Measurements from ENCODE around the gene MATN3. TPM values are rescaled to one million over a fixed set of nuclear protein-coding genes. Genes with fewer than 3 reads are reported as not detected.

Gene MATN3
- total and polyA plus RNA-seq, 2 donors: 1.1 to 2.0 TPM

- WGBS: 60% methylated on average over 6 of the region's 6 CpGs
- Histone ChIP-seq H3K36me3 (ENCODE audit: insufficient read depth) (no peaks in the 10 kb centered on the region), H3K27ac (ENCODE audit: low read depth) (no peak overlapping the region), H3K4me3 (ENCODE audit: low read depth, low read length) (no peak overlapping the region), H3K4me1 (ENCODE audit: insufficient read depth) (no peaks in the 10 kb centered on the region)
- DNase-seq (ENCODE audit: extremely low spot score): no peak
Measured at GRCh38 chr2:19955544-19956422, 56.7 kb downstream of the MATN3 start.

- no peak overlapping the region for H3K4me3 ChIP-seq (ENCODE audit: low read depth, low read length)
- H3K36me3 ChIP-seq (ENCODE audit: insufficient read depth): peaks cover 6% of the 10 kb centered on the region
- H3K27ac ChIP-seq (ENCODE audit: low read depth): no peak overlapping the region
- H3K4me1 ChIP-seq (ENCODE audit: insufficient read depth): no peaks in the 10 kb centered on the region
- DNase-seq (ENCODE audit: extremely low spot score): no peak
Measured at GRCh38 chr2:19949071-19949470, 63.4 kb downstream of the MATN3 start.

- no peaks in the 10 kb centered on the region for H3K4me1 ChIP-seq (ENCODE audit: insufficient read depth)
- H3K36me3 ChIP-seq (ENCODE audit: insufficient read depth): peaks cover 6% of the 10 kb centered on the region
- WGBS: 81% methylated on average over 4 of the region's 4 CpGs
- H3K4me3 ChIP-seq (ENCODE audit: low read depth, low read length): no peak overlapping the region
- no peak for DNase-seq (ENCODE audit: extremely low spot score)
- H3K27ac ChIP-seq (ENCODE audit: low read depth): no peak overlapping the region
Measured at GRCh38 chr2:19947184-19947940, 65.1 kb downstream of the MATN3 start.

GRCh38 chr2:19944205-19944845 is 68.1 kb downstream of the MATN3 start:
- Histone ChIP-seq H3K36me3 (ENCODE audit: insufficient read depth) (peaks cover 2% of the 10 kb centered on the region), H3K4me3 (ENCODE audit: low read depth, low read length) (no peak overlapping the region)
- 53% methylated on average over 2 of the region's 2 CpGs for WGBS

GRCh38 chr2:19943189-19943588 is 69.3 kb downstream of the MATN3 start:
- H3K4me1 ChIP-seq (ENCODE audit: insufficient read depth): no peaks in the 10 kb centered on the region
- no peak overlapping the region for H3K4me3 ChIP-seq (ENCODE audit: low read depth, low read length)
- DNase-seq (ENCODE audit: extremely low spot score): no peak
- WGBS: 45% methylated on average over 1 of the region's 1 CpG
- H3K27ac ChIP-seq (ENCODE audit: low read depth): no peak overlapping the region
- H3K36me3 ChIP-seq (ENCODE audit: insufficient read depth): peaks cover 2% of the 10 kb centered on the region

More at GRCh38 chr2:19944205-19944845, 68.1 kb downstream of the MATN3 start:
- no peaks in the 10 kb centered on the region for H3K4me1 ChIP-seq (ENCODE audit: insufficient read depth)
- DNase-seq (ENCODE audit: extremely low spot score): no peak
- no peak overlapping the region for H3K27ac ChIP-seq (ENCODE audit: low read depth)

GRCh38 chr2:19942199-19942598 is 70.3 kb downstream of the MATN3 start:
- H3K36me3 ChIP-seq (ENCODE audit: insufficient read depth): no peaks in the 10 kb centered on the region
- DNase-seq (ENCODE audit: extremely low spot score): no peak
- no peaks in the 10 kb centered on the region for H3K4me1 ChIP-seq (ENCODE audit: insufficient read depth)
- no peak overlapping the region for H3K27ac ChIP-seq (ENCODE audit: low read depth)
- H3K4me3 ChIP-seq (ENCODE audit: low read depth, low read length): no peak overlapping the region

Other genes starting within 250 kb of the MATN3 start
- gene TTC32, start 110.7 kb downstream of the MATN3 start, total RNA-seq: 19.0 TPM
- gene TTC32, start 110.7 kb downstream of the MATN3 start, polyA plus RNA-seq: 20.9 TPM
- 34.1 TPM for gene WDR35, start 22.6 kb downstream of the MATN3 start, total RNA-seq
- 7.3 TPM for gene WDR35, start 22.6 kb downstream of the MATN3 start, polyA plus RNA-seq
- 227 TPM for gene LAPTM4A, start 39.0 kb upstream of the MATN3 start, total RNA-seq
- gene LAPTM4A, start 39.0 kb upstream of the MATN3 start, polyA plus RNA-seq: 412 TPM
- 87.1 TPM for gene SDC1, start 212.5 kb upstream of the MATN3 start, total RNA-seq
- gene SDC1, start 212.5 kb upstream of the MATN3 start, polyA plus RNA-seq: 65.3 TPM